Epithelial cell of proximal tubule (primary cell): ENCODE results near the gene GARIN5A. TPM values are rescaled to one million over a fixed set of nuclear protein-coding genes. Genes with fewer than 3 reads are reported as not detected.
A peak's percentile ranks its signal among the peaks of the same experiment; 100 is the strongest.

Source experiments
- DNase-seq: peaks from one replicate; pipeline ENCODE4 v3.0.0-alpha.2; 2011; ENCODE audit warnings: low read depth
- H3K4me3 ChIP-seq: 2 replicates; pipeline ENCODE4 v1.5.1; 2011; ENCODE audit warnings: low read depth, mild to moderate bottlenecking, low read length
- CTCF ChIP-seq: conservative IDR thresholded peaks from 2 replicates; pipeline ENCODE4 v1.5.1; 2012; ENCODE audit warnings: low read depth, mild to moderate bottlenecking, low read length
- total RNA-seq: library from RNA; depleted of rRNA; stranded (reverse); fragments of >200 nt; gene quantifications from 2 replicates; pipeline ENCODE4 v1.2.3, GENCODE V29; 2015

Gene GARIN5A
- total RNA-seq, 1 donor from 2014 or later: 0.69 TPM

GRCh38 chr19:50461066-50461875 lies 15.4 kb downstream of the GARIN5A start:
- peak; percentile 18 for DNase-seq
- TF ChIP-seq CTCF: peak; percentile 86
- H3K4me3 ChIP-seq: no peak overlapping the region

GRCh38 chr19:50460161-50460765 lies 16.4 kb downstream of the GARIN5A start:
- peak; percentile 92 for DNase-seq
- no peak overlapping the region for H3K4me3 ChIP-seq
- peak; percentile 59 for TF ChIP-seq CTCF

GRCh38 chr19:50459638-50460037 lies 17.0 kb downstream of the GARIN5A start:
- no peak overlapping the region for H3K4me3 ChIP-seq
- TF ChIP-seq CTCF: no peak
- no peak for DNase-seq

- TF ChIP-seq CTCF: no peak
- no peak overlapping the region for H3K4me3 ChIP-seq
- DNase-seq: no peak
These were observed 17.6 kb downstream of the GARIN5A start for GRCh38 chr19:50459067-50459456.

- H3K4me3 ChIP-seq: no peak overlapping the region
- no peak for DNase-seq
- TF ChIP-seq CTCF: no peak
These were observed 18.1 kb downstream of the GARIN5A start for GRCh38 chr19:50458396-50459066.

GRCh38 chr19:50457300-50457699 lies 19.3 kb downstream of the GARIN5A start:
- TF ChIP-seq CTCF: no peak
- no peak overlapping the region for H3K4me3 ChIP-seq

More at GRCh38 chr19:50457300-50457699, 19.3 kb downstream of the GARIN5A start:
- no peak for DNase-seq
